HG02885 (cell line): ENCODE data around the gene ARF5.

ENCODE experiments used
- ATAC-seq: cut with Tn5 transposase; IDR thresholded peaks from one replicate; pipeline ENCODE4 v1.9.1; 2021; ENCODE audit warnings: mild to moderate bottlenecking; ENCODE audit not compliant: unreplicated experiment, poor library complexity

Gene ARF5

GRCh38 chr7:127587663-127588018, 570 bp upstream of the ARF5 start:
- ATAC-seq: no peak

DNA sequence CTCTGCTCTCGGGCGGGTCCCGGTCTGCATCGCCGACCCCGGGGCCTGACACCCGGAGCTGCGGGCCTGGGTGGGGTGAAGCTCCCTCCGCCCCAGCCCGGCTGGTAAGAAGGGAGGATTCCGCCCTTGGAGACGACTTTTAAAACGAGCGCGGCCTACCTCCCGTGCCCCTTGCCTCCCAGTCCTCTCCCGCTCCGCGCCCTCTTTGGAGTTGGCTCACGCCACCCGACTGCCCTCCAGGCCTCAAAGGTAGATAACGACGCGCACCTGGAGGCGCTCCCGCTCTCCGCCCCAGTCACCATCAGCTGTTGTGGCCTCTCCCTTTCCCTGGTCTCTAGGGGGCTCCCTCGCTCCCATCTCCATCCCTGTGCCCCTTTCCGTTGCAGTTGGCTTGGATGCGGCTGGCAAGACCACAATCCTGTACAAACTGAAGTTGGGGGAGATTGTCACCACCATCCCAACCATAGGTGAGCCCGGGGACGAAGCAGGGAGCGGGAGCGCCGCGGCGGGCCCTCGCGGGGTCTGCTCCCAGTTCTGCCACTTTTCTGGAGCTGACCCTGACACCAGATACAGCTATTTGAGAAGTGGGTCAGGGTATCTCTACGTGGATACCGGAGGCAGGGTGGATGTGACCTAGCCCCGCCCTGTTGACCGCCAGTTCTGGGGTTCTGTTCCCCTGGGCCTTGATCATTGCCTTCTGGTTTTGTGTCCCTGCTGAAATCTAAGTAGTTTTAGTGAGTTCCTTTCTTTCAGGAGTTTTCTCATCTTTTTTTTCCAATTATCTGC, 679 bp downstream of the ARF5 start:
- ATAC-seq: peak; percentile 19

DNA sequence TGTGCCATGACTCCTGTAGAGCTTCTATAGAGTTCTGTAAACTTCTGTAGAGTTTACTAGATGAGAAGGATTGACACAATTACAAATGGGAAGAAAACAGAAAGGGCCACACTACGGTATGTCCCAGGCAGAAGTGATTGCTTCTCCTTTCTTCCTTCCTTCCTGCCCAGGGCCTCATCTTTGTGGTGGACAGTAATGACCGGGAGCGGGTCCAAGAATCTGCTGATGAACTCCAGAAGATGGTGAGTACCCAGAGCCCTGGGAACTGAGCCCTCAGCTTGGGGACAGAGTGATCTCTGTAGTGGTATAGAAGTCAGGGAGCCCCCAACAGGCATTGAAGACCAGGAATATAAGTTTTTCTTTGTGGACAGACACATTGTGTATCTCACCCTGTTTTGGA, 1.7 kb downstream of the ARF5 start:
- no peak for ATAC-seq

DNA sequence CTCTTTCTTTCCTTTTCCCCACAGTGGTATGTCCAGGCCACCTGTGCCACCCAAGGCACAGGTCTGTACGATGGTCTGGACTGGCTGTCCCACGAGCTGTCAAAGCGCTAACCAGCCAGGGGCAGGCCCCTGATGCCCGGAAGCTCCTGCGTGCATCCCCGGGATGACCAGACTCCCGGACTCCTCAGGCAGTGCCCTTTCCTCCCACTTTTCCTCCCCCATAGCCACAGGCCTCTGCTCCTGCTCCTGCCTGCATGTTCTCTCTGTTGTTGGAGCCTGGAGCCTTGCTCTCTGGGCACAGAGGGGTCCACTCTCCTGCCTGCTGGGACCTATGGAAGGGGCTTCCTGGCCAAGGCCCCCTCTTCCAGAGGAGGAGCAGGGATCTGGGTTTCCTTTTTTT, 3.0 kb downstream of the ARF5 start:
- ATAC-seq: no peak

DNA sequence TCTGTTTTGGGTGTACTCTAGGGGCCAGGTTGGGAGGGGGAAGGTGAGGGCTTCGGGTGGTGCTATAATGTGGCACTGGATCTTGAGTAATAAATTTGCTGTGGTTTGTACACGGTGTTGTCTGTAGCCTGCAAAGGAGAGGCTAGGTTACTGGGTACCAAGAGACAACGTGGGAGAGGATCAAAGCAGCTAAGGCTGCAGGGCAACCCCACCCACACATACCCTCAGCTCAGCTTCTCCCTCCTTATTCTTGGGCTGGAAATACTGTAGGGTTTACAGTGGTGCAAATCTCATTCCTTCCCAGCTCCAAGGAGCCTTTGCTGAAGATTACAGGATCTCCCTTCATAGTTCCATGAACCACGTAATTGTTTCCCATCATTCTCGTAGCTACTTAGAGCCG, 3.4 kb downstream of the ARF5 start:
- no peak for ATAC-seq

GRCh38 chr7:127592550-127592949, 4.3 kb downstream of the ARF5 start:
- ATAC-seq: no peak

DNA sequence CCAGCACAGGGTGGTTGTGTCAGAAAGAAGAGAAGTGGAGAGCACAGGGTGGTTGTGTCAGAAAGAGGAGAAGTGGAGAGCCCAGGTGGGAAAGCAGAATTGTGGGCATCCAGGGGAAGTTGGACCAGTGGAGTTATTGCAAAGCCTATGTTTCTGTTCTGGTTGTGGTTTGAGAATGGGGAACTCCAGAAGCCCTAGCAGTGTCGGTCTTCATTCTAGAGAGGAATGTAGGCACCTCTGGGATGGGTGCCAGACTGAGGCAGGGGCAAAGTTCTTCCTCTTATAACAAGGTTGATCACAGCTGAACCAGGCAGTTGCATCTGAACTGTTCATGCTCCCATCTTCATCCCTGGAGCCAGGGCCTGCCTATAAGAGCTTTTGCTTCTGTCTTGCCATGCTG, 6.3 kb downstream of the ARF5 start:
- no peak for ATAC-seq

DNA sequence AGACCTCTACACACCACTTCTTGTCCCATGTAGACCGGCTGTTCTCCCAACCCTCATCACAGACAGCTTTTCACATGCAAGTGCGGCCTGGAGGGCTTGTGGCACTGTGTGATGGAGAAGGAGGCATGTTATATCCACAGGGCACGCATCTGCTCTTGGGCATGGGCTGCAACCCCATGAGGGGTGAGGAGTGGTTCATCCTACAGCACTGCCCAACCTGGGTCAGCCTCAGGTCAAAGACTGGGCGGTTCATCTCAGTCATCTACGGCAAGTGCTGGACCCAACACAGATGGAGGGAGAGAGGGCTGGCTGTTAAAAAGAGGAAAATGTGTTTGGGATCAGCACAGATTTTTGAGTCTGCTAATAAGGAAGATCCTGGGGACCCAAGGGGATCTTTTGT, 7.5 kb downstream of the ARF5 start:
- no peak for ATAC-seq

DNA sequence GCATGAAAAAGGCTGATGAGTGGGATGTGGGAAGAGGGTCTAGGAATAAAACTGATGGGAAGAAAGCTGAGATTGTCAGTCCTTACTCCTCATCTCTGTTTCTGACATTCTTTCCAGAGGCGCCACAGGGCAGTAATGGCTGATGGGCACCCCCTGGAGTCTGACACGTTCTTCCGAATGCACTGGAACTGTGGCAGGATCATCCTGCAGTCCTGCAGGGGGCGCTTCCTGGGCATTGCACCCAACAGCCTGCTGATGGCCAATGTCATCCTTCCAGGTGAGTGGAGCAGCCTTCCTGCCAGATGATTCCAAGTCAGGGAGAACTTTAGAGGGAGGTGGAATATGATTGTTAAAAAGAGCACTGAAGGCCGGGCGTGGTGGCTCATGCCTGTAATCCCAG, 10.1 kb downstream of the ARF5 start:
- ATAC-seq: peak; percentile 56

GRCh38 chr7:127600885-127601284, 12.7 kb downstream of the ARF5 start:
- ATAC-seq: no peak

GRCh38 chr7:127608446-127608845, 20.2 kb downstream of the ARF5 start:
- ATAC-seq: no peak

DNA sequence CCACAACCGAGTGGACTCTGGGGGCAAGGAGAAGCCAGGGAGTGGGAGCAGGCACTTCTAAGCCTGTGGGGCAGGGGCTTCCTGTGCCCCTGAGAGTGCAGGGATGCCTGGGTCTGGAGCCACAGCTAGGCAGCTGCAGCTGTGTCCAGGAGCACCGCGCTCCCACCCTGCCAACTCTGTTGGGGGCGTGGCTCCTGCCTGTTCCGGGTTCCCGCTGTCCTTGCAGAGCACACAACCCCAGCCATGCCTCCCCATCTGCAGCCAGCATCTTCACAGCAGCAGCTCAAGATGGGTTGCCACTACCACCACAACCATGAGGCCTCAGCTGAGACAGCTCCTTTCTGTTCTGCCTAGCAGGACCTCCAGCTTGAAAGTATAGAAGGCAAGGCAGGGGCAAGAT, 21.1 kb downstream of the ARF5 start:
- ATAC-seq: no peak

DNA sequence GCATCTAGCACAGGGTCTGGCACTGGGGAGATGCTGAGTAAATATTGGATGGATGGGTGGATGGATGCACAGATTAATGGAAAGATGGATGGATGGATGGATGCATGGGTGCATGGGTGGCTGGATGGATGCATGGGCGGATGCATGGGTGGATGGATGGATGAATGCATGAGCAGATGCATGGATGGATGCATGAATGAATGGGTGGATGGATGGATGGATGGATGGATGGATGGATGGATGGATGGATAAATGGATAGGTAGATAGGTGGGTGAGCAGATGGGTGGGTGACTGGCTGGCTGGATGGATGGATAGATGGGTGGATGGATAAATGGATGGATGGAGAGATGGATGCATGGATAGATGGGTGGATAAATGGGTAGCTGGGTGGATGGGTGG, 24.1 kb downstream of the ARF5 start:
- ATAC-seq: no peak

DNA sequence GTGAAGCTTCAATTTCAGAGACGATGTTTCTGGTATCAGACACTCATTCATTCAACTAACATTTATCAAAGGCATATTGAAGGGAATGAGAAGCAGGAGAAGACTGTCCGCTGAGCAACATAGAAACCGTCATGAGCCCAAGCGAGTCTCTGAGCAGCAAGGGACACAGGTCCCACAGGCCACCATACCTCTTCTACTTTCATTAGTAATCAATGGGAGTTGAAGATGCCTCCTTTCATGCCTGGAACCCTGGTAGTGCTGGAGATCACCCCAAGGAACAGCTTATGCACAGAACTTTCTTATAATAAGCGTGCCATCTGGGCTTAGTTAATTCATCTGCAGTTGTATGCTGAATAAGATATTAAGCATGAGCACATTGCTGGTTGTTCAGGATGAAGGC, 28.5 kb downstream of the ARF5 start:
- ATAC-seq: no peak

- no peak for ATAC-seq
These were observed 29.8 kb downstream of the ARF5 start, which contains the start of gene PAX4 for GRCh38 chr7:127618042-127618441. PAX4 (minus strand) TSS chr7:127618142; CDS start chr7:127615928, 2,214 bp downstream.

GRCh38 chr7:127618775-127619174, 30.6 kb downstream of the ARF5 start:
- no peak for ATAC-seq

- no peak for ATAC-seq
These were observed 31.6 kb downstream of the ARF5 start for GRCh38 chr7:127619681-127620405.

- ATAC-seq: no peak
These were observed 32.4 kb downstream of the ARF5 start for GRCh38 chr7:127620406-127621233.

GRCh38 chr7:127625331-127625730, 37.1 kb downstream of the ARF5 start:
- no peak for ATAC-seq

DNA sequence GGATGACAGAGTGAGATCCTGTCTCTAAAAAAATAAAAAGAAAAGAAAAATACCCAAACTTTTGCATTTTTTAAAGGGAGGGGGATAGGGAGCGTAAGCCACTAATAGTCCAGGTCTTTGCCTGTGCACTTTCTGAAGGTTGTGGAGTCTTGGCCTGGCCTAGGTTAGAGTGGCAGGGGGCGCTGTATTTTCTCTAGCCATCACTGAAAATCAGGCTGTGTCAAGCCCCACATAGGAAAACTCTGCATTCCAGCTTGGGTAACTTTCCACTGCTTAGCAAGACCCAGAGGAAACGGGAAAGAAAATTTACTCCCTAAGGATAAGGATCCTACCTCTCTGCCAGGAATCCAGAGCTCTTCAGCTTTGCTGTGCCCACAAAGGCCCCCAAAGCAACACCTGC, 40.2 kb downstream of the ARF5 start:
- no peak for ATAC-seq

DNA sequence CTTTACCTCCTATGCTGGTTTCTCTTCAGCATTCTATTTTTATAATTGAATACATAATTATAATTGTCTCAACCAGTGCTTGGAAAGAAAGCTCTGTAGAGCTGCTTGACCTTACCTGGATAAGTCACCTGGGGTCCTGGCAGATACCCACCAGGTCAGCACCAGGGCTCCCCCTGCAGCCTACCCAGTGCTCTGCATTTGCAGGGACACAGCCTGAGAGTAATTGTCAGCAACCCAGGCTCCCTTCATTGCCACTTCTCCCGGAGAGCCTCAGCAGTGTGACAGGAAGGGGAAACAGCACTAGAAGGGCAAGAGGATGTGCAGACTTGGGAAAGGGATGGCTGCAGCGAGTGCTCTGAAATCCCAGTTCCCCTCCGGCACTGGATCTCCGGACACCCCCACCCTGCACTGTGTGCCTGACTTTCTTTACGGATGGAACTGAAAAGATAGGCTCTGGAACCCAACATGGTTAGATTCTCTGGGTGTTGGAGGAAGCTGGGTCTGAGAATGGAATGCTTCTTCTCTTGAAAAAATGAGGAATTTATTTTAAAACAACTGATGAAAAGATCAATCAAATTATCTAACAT, 41.1 kb downstream of the ARF5 start:
- peak; percentile 87 for ATAC-seq
